Mucosa of descending colon (tissue), 3 donors: ENCODE data around the gene HOXB8. TPM values are rescaled to one million over a fixed set of nuclear protein-coding genes. Genes with fewer than 3 reads are reported as not detected.

Experiments used
- ATAC-seq: fragments of 200-7000 bp; cut with Tn5 transposase; one replicate; pipeline ENCODE4 v1.9.1; 2020; ENCODE audit warnings: mild to moderate bottlenecking, moderate library complexity
- DNase-seq, 3 donors: peaks; one replicate each; pipeline ENCODE4 v3.0.0-alpha.2; 2020
- H3K36me3 ChIP-seq: fragments of 200-600 bp; one replicate; pipeline ENCODE4 v1.8.0; 2021; ENCODE audit warnings: low read depth, mild to moderate bottlenecking
- H3K4me1 ChIP-seq: fragments of 200-600 bp; one replicate; pipeline ENCODE4 v1.8.0; 2021; ENCODE audit warnings: low read depth, mild to moderate bottlenecking
- H3K4me3 ChIP-seq: fragments of 200-600 bp; one replicate; pipeline ENCODE4 v1.8.0; 2021; ENCODE audit warnings: mild to moderate bottlenecking
- H3K9me3 ChIP-seq: fragments of 200-600 bp; one replicate; pipeline ENCODE4 v1.8.0; 2021; ENCODE audit warnings: mild to moderate bottlenecking
- CTCF ChIP-seq: fragments of 200-600 bp; IDR thresholded peaks from one replicate; pipeline ENCODE4 v1.8.0; 2022; ENCODE audit warnings: antibody characterized with exemption, mild to moderate bottlenecking
- intact Hi-C, 2 donors: fragments of 100-400 bp; cut with DNase I in 1 of 2; cut with micrococcal nuclease in 1 of 2; formaldehyde crosslinking; loops; one replicate each; pipeline versions ENCODE4 v1.11.0 to v1.11.1; 2022; cut with DNase I, micrococcal nuclease
- total RNA-seq, 3 donors: library from RNA; stranded (reverse); fragmentation: NEBNext Ultra II Directional in 2 of 3; extraction: Animal tissue kit (Norgen Biotek cat#: 25700) in 2 of 3; gene quantifications; one replicate each; pipeline versions ENCODE4 v1.2.1 to v1.2.4, GENCODE V29; 2021 to 2023
- donor health status: DM: no; HTN: no; CAD: no; lungs with moderate emphysema.
- donor health status: DM: no; HTN: no; CAD: no.
- donor health status: DM: no; HTN: yes; CAD: no.

The HOXB8 gene
- total RNA-seq, 3 donors from 2014 or later = 4.2 to 7.5 (median 5.6) TPM

DNA sequence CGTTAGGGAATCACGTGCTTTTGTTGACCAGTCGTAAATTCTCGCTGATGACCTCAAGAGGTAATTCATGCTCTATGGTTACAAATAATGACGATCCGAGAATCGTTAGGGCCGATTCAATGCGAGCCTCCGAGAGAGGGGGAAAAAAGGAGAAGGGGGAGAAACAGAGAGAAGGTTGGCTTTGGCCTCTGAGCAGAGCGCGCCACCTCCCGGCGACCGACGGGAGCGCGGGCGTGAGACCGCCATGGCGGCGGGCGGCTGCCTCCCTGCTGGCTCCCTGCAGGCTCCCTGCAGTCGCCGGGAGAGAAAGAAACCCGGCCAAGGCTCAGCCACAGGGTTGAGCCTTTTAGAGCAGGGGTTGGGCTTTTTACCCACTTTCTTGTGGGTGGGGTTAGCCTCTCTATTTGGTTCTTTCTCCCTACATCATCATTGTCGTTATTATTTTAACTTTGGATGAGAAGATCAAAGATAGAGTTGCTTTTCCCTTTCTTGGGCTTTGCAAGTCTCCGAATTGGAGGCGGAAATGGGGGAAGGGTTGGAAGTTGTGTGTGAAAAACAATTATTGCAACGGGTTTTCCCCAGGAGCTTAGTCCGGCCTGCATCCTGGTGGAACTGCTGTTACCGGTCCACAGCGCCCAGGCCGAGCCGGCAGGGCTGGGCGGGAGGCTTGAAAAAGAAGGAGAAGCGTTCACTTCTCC, 21.1 kb downstream of the HOXB8 start:
- no peak overlapping the region for H3K4me3 ChIP-seq
- peaks cover 5% of the 10 kb centered on the region for H3K36me3 ChIP-seq
- ATAC-seq = peak; percentile 32
- peak in 2 of 3 donors; percentile 75 to 85 for DNase-seq
- intact Hi-C loops = no loop called here
- H3K9me3 ChIP-seq = no peaks in the 10 kb centered on the region
- H3K4me1 ChIP-seq = peaks cover 46% of the 10 kb centered on the region
- peak; percentile 50 for TF ChIP-seq CTCF

DNA sequence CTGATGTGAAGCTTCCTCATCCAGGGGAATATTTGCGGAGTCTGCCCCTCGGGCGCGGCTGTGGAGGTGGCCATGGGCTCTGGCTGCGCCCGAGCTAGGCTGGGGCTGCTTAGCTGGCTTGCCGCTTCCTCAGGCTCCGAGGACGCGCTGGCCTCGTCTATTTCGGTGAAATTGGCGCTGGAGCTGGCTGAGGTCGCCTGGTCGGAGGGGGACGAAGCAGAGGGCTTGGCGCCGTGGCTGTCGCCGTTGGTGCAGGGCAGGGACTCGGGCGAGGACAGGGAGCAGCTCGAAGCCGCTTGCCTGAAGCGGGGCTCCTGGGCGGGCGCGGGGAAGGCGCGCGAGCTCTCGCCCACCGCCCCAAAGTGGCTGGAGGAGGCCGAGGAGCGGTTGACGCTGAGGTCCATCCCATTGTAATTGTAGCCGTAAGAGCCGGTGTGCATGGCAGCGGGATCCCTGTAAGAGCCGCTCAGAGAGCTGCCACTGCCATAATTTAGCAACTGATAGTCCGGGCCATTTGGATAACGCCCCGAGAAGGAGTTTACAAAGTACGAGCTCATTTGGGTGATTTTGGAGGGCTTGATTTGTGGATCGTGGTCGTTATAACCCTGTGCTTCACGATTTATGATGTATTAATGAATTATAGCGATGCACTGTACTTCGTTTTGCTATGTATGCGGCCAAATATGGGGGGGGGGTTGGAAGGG, 21.8 kb downstream of the HOXB8 start, which contains the start of gene HOXB5:
TSS of gene HOXB5 (minus strand) at position 654 of the 704 bp plus-strand sequence. CDS start at position 557, 97 bp downstream.
- peaks cover 39% of the 10 kb centered on the region for H3K4me1 ChIP-seq
- TF ChIP-seq CTCF = no peak
- peaks cover 5% of the 10 kb centered on the region for H3K36me3 ChIP-seq
- no peaks in the 10 kb centered on the region for H3K9me3 ChIP-seq
- DNase-seq = peak in 1 of 3 donors; percentile 55
- intact Hi-C loops = no loop called here
- ATAC-seq = no peak
- H3K4me3 ChIP-seq = peak within 1 kb of the TSS; percentile 11

- DNase-seq = peak in 1 of 3 donors; percentile 49
- TF ChIP-seq CTCF = no peak
- Histone ChIP-seq H3K4me1 (peaks cover 37% of the 10 kb centered on the region), H3K36me3 (peaks cover 5% of the 10 kb centered on the region), H3K9me3 (no peaks in the 10 kb centered on the region), H3K4me3 (no peak overlapping the region)
- ATAC-seq = no peak
- intact Hi-C loops = no loop called here
Measured at GRCh38 chr17:48592577-48592976, 22.5 kb downstream of the HOXB8 start.

GRCh38 chr17:48592057-48592514, 23.0 kb downstream of the HOXB8 start:
- peaks cover 33% of the 10 kb centered on the region for H3K4me1 ChIP-seq
- ATAC-seq (no peak), DNase-seq (no peak)
- H3K4me3 ChIP-seq = no peak overlapping the region
- TF ChIP-seq CTCF = no peak
- intact Hi-C loops = no loop called here
- H3K9me3 ChIP-seq = no peaks in the 10 kb centered on the region
- H3K36me3 ChIP-seq = peaks cover 5% of the 10 kb centered on the region

DNA sequence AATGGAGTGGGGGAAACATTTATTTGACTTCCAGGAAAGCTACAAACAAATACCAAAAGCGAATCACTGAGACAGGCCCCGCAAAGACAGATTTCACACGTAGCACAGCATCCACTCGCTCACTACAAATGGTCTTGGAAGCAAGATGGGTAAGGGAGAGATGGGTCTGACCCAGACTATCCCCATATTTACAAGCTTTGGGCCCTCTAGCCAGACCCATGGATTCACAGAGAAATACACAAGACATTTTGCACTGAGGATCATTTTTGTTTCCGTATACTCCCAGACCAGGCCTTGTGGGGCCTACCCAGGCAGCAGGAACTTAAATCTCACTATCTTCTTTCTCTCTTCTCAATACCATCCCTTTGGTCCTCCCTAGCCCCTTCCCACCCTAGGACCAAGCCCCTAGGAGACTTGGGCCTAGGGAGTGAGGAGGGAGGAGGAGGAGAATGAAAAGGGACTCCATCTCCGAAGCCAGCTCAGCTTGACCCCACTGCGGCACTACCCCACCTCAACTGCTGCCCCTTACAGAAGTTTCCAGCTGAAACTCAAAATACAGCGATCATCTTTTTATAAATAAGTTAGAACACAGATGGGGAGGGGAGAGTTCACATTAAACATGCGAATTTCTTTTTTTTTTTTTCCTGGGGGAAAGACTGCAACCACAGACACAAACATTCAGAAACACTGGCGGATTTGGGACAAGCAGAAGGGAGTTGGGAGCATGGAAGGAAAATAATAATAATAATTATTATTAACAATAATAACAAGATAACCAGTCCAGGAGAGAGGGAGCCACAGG, 23.6 kb downstream of the HOXB8 start:
- Histone ChIP-seq H3K9me3 (no peaks in the 10 kb centered on the region), H3K4me1 (peaks cover 36% of the 10 kb centered on the region), H3K36me3 (peaks cover 5% of the 10 kb centered on the region), H3K4me3 (no peak overlapping the region)
- TF ChIP-seq CTCF = no peak
- ATAC-seq (no peak), DNase-seq (no peak)
- intact Hi-C loops = no loop called here
